IPS-18c (cell line): ENCODE measurements around the gene TAF11L4.
"Not testable (repeated sequence)": the region's sequence is repeated elsewhere in the genome, so short reads cannot be mapped to it uniquely, and the experiment has no call there.

Experiments
- H3K4me3 ChIP-seq: 2 replicates; pipeline ENCODE4 v1.7.0; 2013; ENCODE audit warnings: low read depth, mild to moderate bottlenecking, low read length, moderate library complexity; ENCODE audit not compliant: insufficient read depth
- H3K9me3 ChIP-seq: one replicate; pipeline ENCODE4 v1.6.1; 2013; ENCODE audit warnings: mild to moderate bottlenecking, low read length, moderate library complexity; ENCODE audit not compliant: control insufficient read depth, insufficient read depth

Gene TAF11L4

GRCh38 chr5:17528369-17528768, 6.8 kb downstream of the TAF11L4 start, which contains the start of gene TAF11L6:
TAF11L6 (plus strand) TSS chr5:17528669.
- H3K9me3 ChIP-seq, H3K4me3 ChIP-seq: not testable (repeated sequence)
